PC-3 (cell line): ENCODE measurements around the gene PIMREG. TPM values are rescaled to one million over a fixed set of nuclear protein-coding genes. Genes with fewer than 3 reads are reported as not detected.
A peak's percentile ranks its signal among the peaks of the same experiment; 100 is the strongest.

ENCODE experiments used
- ATAC-seq: fragments of 200-7000 bp; cut with Tn5 transposase; 2 replicates; pipeline ENCODE4 v1.9.1; 2020; ENCODE audit warnings: mild to moderate bottlenecking, moderate library complexity
- BruUV-seq: library from RNA; stranded (reverse); fragments of 400-500 nt; replicated peaks from 2 replicates; lab custom pipeline; 2021; lab: Mats Ljungman, UMichigan
- CTCF ChIA-PET: fragments of 300-600 bp; sonication (Branson Sonifier 250); formaldehyde crosslinking; loops from one replicate; lab custom pipeline; 2022; ENCODE audit warnings: antibody characterized with exemption; lab: Charles Lee
- POLR2A ChIA-PET: fragments of 300-600 bp; sonication (Branson Sonifier 250); formaldehyde crosslinking; loops from one replicate; lab custom pipeline; 2022; ENCODE audit warnings: antibody characterized with exemption; ENCODE audit not compliant: unreplicated experiment; lab: Charles Lee
- DNase-seq: peaks from one replicate; pipeline ENCODE4 v3.0.0-alpha.2; 2015
- H2AFZ ChIP-seq: fragments of 300-600 bp; sonication (generic); 2 replicates; pipeline ENCODE4 v1.6.0; 2016; ENCODE audit warnings: antibody characterized with exemption, low read length
- H3F3A ChIP-seq: fragments of 300-600 bp; sonication (generic); one replicate; pipeline ENCODE4 v1.6.0; 2017; ENCODE audit warnings: antibody characterized with exemption, low read length, control low read depth, mild to moderate bottlenecking; ENCODE audit not compliant: unreplicated experiment
- H3K27ac ChIP-seq: fragments of 300-600 bp; sonication (generic); 2 replicates; pipeline ENCODE4 v1.5.1; 2016; ENCODE audit warnings: mild to moderate bottlenecking, low read length
- H3K27me3 ChIP-seq: fragments of 300-600 bp; sonication (generic); 2 replicates; pipeline ENCODE4 v1.6.1; 2016; ENCODE audit warnings: low read length, mixed read lengths
- H3K36me3 ChIP-seq: fragments of 300-600 bp; sonication (generic); 2 replicates; pipeline ENCODE4 v1.6.1; 2016; ENCODE audit warnings: low read depth, mixed run types, low read length, mixed read lengths
- H3K4me1 ChIP-seq: fragments of 300-600 bp; sonication (generic); 2 replicates; pipeline ENCODE4 v1.5.1; 2016; ENCODE audit warnings: low read length; ENCODE audit not compliant: insufficient read depth
- H3K4me2 ChIP-seq: fragments of 300-600 bp; sonication (generic); 2 replicates; pipeline ENCODE4 v1.6.0; 2016; ENCODE audit warnings: low read length
- H3K4me3 ChIP-seq: fragments of 300-600 bp; sonication (generic); 2 replicates; pipeline ENCODE4 v1.5.1; 2016; ENCODE audit warnings: mild to moderate bottlenecking, low read length, mixed read lengths
- H3K79me2 ChIP-seq: fragments of 300-600 bp; sonication (generic); 2 replicates; pipeline ENCODE4 v1.6.1; 2017; ENCODE audit warnings: low read length, mixed read lengths
- H3K9ac ChIP-seq: fragments of 300-600 bp; sonication (generic); 2 replicates; pipeline ENCODE4 v1.6.0; 2016; ENCODE audit warnings: mild to moderate bottlenecking, low read length
- H3K9me2 ChIP-seq: fragments of 300-600 bp; sonication (generic); replicated peaks from 2 replicates; pipeline ENCODE4 v1.6.1; 2016; ENCODE audit warnings: mixed run types, low read length, mixed read lengths
- H3K9me3 ChIP-seq: fragments of 300-600 bp; sonication (generic); 2 replicates; pipeline ENCODE4 v1.6.1; 2016; ENCODE audit warnings: low read length, mixed read lengths
- H4K20me1 ChIP-seq: fragments of 300-600 bp; sonication (generic); 2 replicates; pipeline ENCODE4 v1.6.1; 2016; ENCODE audit warnings: low read length, mixed read lengths
- CTCF ChIP-seq: fragments of 300-600 bp; sonication (generic); conservative IDR thresholded peaks from 2 replicates; pipeline ENCODE4 v1.5.1; 2017; ENCODE audit warnings: antibody characterized with exemption, low read depth, mild to moderate bottlenecking, low read length
- EZH2 ChIP-seq: fragments of 300-600 bp; sonication (generic); IDR thresholded peaks from one replicate; pipeline ENCODE4 v1.6.1; 2017; ENCODE audit warnings: antibody characterized with exemption, mild to moderate bottlenecking, low read length; ENCODE audit not compliant: unreplicated experiment
- EZH2phosphoT487 ChIP-seq: fragments of 300-600 bp; sonication (generic); IDR thresholded peaks from 2 replicates; pipeline ENCODE4 v1.6.1; 2018; ENCODE audit warnings: mild to moderate bottlenecking, antibody characterized with exemption, low read length, borderline replicate concordance
- intact Hi-C: fragments of 100-400 bp; cut with micrococcal nuclease; formaldehyde crosslinking; loops from 2 replicates; pipeline ENCODE4 v1.9.0; 2023
- total RNA-seq: library from RNA; depleted of rRNA; stranded (reverse); fragments of >200 nt; gene quantifications from 2 replicates; pipeline ENCODE4 v1.2.3, GENCODE V29; 2014

Gene PIMREG
- total RNA-seq, 1 experiment from 2014 or later, result 67.6 TPM

DNA sequence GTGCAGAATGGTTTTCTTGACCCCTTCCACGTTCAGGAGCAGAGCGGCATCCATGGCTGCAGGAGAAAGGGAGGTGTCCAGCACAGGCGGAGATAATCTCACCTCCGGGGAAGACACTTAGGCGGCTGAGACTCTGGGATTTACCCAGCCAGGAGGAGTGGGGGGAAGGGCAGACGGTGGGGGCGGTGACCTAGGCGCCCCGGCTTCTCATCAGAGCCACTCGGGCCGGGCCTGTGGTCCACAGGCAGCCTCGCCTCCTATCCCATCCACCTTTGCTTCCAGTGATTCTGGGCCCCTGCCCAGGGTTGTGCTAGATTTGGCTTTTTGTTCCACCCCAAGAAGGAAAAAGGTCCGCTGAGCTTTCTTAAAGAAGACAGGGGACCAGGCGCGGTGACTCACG lies 9.2 kb upstream of the PIMREG start, which contains the start of gene AIPL1:
Gene AIPL1 (minus strand): TSS at position 71 of the 400 bp plus-strand sequence. CDS start 17 bp downstream, at position 54.
- H2AFZ ChIP-seq, result no peak within 1 kb of the TSS
- CTCF ChIA-PET, result no interaction called here
- BruUV-seq, result no TSS peak
- DNase-seq (no peak), ATAC-seq (no peak)
- H3K27ac ChIP-seq, result no peak within 1 kb of the TSS
- no peaks in the 10 kb centered on the region for H3K9me2 ChIP-seq
- TF ChIP-seq EZH2, result no peak
- TF ChIP-seq CTCF, result no peak
- no peak for TF ChIP-seq EZH2phosphoT487
- no peaks in the 10 kb centered on the region for H3K36me3 ChIP-seq
- no peak within 1 kb of the TSS for H3K4me2 ChIP-seq
- H3K27me3 ChIP-seq, result no peaks in the 10 kb centered on the region
- no peak within 1 kb of the TSS for H3K4me3 ChIP-seq
- intact Hi-C loops, result no loop called here
- H3K9ac ChIP-seq, result no peak within 1 kb of the TSS
- POLR2A ChIA-PET, result no interaction called here
- peaks cover 3% of the 10 kb centered on the region; the same call in 1 of the 2 replicates for H3K9me3 ChIP-seq
- no peaks in the 10 kb centered on the region for H3F3A ChIP-seq
- H4K20me1 ChIP-seq, result no peaks in the 10 kb centered on the region
- H3K79me2 ChIP-seq, result no peaks in the 10 kb centered on the region
- H3K4me1 ChIP-seq, result no peaks in the 10 kb centered on the region

- Histone ChIP-seq H3K9ac (no peak overlapping the region), H3K9me3 (no peaks in the 10 kb centered on the region), H3K27me3 (no peaks in the 10 kb centered on the region), H3K27ac (no peak overlapping the region), H3K4me3 (no peak overlapping the region), H4K20me1 (no peaks in the 10 kb centered on the region), H3K79me2 (no peaks in the 10 kb centered on the region), H3K9me2 (no peaks in the 10 kb centered on the region), H3K4me1 (no peaks in the 10 kb centered on the region), H3F3A (no peaks in the 10 kb centered on the region), H3K4me2 (no peak overlapping the region), H3K36me3 (no peaks in the 10 kb centered on the region), H2AFZ (no peak overlapping the region)
- DNase-seq, result peak; percentile 73
- ChIA-PET CTCF (interaction anchor here (0.6 to 0.9 kb wide), 3 partner anchors 37 to 725 kb away, joined by 3 to 10 read pairs (median 5); no protein-coding TSS in a partner anchor), POLR2A (interaction anchor here (0.6 kb wide), 1 partner anchor 682 kb away, joined by 3 read pairs; no protein-coding TSS in a partner anchor)
- no TSS peak for BruUV-seq
- intact Hi-C loops, result no loop called here
- ATAC-seq, result peak; percentile 90
- TF ChIP-seq CTCF, result peak; percentile 70
- no peak for TF ChIP-seq EZH2
- no peak for TF ChIP-seq EZH2phosphoT487
These were observed 8.3 kb upstream of the PIMREG start for GRCh38 chr17:6435968-6436367.

- POLR2A ChIA-PET, result no interaction called here
These were observed 6.8 kb upstream of the PIMREG start for GRCh38 chr17:6437466-6437865.

More at GRCh38 chr17:6437466-6437865, 6.8 kb upstream of the PIMREG start:
- Histone ChIP-seq H3K9me3 (no peaks in the 10 kb centered on the region), H3K27me3 (no peaks in the 10 kb centered on the region), H3K36me3 (no peaks in the 10 kb centered on the region), H2AFZ (no peak overlapping the region), H3K4me2 (no peak overlapping the region), H3F3A (no peaks in the 10 kb centered on the region), H3K79me2 (no peaks in the 10 kb centered on the region), H3K4me3 (no peak overlapping the region), H3K9me2 (no peaks in the 10 kb centered on the region), H3K27ac (no peak overlapping the region), H3K9ac (no peak overlapping the region), H3K4me1 (no peaks in the 10 kb centered on the region), H4K20me1 (no peaks in the 10 kb centered on the region)
- TF ChIP-seq CTCF (no peak), EZH2 (no peak), EZH2phosphoT487 (no peak)
- no peak for ATAC-seq
- no peak for DNase-seq
- intact Hi-C loops, result no loop called here
- BruUV-seq, result no TSS peak
- CTCF ChIA-PET, result interaction anchor here (0.6 kb wide), 1 partner anchor 775 kb away, joined by 3 read pairs; no protein-coding TSS in a partner anchor
